Measurements from ENCODE around the gene ABHD4.

GRCh38 chr14:22565391-22565945, 32.6 kb upstream of the ABHD4 start:
- TF ChIP-seq, protein P1, sequence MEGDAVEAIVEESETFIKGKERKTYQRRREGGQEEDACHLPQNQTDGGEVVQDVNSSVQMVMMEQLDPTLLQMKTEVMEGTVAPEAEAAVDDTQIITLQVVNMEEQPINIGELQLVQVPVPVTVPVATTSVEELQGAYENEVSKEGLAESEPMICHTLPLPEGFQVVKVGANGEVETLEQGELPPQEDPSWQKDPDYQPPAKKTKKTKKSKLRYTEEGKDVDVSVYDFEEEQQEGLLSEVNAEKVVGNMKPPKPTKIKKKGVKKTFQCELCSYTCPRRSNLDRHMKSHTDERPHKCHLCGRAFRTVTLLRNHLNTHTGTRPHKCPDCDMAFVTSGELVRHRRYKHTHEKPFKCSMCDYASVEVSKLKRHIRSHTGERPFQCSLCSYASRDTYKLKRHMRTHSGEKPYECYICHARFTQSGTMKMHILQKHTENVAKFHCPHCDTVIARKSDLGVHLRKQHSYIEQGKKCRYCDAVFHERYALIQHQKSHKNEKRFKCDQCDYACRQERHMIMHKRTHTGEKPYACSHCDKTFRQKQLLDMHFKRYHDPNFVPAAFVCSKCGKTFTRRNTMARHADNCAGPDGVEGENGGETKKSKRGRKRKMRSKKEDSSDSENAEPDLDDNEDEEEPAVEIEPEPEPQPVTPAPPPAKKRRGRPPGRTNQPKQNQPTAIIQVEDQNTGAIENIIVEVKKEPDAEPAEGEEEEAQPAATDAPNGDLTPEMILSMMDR (IDR thresholded peaks at IDR 0.05) = no peak
- no peak for TF ChIP-seq POLR2A (IDR thresholded peaks at IDR 0.05)
- no peak for TF ChIP-seq POLR2AphosphoS5 (IDR thresholded peaks at IDR 0.05; ENCODE audit: insufficient read depth in 1 of 2, low read depth in 1 of 2)

Measured in vagina (tissue), 2 donors.